GM12873 (cell line): ENCODE results near the gene CCDC159.

Experiments used
- TF ChIP-seq, protein P1 (sequence below): IDR thresholded peaks from 2 replicates; pipeline ENCODE4 v1.5.1; 2012; ENCODE audit warnings: low read depth, mild to moderate bottlenecking, moderate library complexity, low read length, control low read depth; ENCODE audit not compliant: insufficient read depth; ENCODE audit errors: missing control alignments

Gene CCDC159

GRCh38 chr19:11332822-11333221 lies 13.5 kb upstream of the CCDC159 start:
- TF ChIP-seq, protein P1, sequence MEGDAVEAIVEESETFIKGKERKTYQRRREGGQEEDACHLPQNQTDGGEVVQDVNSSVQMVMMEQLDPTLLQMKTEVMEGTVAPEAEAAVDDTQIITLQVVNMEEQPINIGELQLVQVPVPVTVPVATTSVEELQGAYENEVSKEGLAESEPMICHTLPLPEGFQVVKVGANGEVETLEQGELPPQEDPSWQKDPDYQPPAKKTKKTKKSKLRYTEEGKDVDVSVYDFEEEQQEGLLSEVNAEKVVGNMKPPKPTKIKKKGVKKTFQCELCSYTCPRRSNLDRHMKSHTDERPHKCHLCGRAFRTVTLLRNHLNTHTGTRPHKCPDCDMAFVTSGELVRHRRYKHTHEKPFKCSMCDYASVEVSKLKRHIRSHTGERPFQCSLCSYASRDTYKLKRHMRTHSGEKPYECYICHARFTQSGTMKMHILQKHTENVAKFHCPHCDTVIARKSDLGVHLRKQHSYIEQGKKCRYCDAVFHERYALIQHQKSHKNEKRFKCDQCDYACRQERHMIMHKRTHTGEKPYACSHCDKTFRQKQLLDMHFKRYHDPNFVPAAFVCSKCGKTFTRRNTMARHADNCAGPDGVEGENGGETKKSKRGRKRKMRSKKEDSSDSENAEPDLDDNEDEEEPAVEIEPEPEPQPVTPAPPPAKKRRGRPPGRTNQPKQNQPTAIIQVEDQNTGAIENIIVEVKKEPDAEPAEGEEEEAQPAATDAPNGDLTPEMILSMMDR = no peak

GRCh38 chr19:11335449-11336146 lies 10.7 kb upstream of the CCDC159 start:
- TF ChIP-seq, protein P1 = no peak

DNA sequence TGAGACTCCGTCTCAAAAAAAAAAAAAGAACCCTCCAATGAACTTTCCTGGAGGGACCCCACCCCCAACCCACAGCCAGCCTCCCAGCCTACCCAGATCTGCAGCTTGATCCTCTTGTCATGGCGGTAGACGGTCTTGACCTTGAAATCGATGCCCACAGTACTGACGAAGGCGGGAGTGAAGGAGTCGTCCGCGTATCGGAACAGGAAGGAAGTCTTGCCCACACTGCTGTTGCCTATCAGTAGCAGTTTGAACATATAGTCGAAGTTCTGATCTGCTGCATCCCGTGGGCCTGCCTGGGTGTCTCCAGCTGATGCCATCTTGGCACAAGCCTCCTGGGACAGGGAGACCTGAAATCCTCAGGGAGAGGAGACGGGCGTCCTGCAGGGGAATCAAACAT lies 9.2 kb upstream of the CCDC159 start:
- TF ChIP-seq, protein P1 = no peak

GRCh38 chr19:11338121-11338520 lies 8.2 kb upstream of the CCDC159 start:
- TF ChIP-seq, protein P1 = no peak

GRCh38 chr19:11338569-11339253 lies 7.6 kb upstream of the CCDC159 start:
- TF ChIP-seq, protein P1 = no peak

GRCh38 chr19:11339254-11340098 lies 6.8 kb upstream of the CCDC159 start, which contains the start of gene RAB3D:
Gene RAB3D, minus strand, starts transcription at chr19:11339657. Its CDS starts 2,258 bp downstream, at chr19:11337399.
- TF ChIP-seq, protein P1 = no peak

DNA sequence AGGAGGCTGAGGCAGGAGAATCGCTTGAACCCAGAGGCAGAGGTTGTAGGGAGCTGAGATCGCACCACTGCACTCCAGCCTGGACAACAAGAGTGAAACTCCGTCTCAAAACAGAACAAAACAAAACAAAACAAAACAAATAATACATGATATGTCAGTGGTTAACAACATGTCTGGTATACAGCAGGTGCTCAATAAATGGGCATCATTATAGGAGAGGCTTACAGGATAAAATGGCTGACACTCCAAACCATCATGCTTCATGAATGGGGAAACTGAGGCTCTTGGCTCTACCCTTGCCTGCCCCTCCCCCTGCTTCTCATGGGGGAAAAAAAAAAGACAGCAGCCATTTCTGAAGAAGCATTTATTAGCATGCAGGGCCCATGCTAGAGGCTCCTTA lies 3.9 kb upstream of the CCDC159 start:
- TF ChIP-seq, protein P1 = no peak
